Measurements from ENCODE around the gene ARMC3.

The ARMC3 gene

GRCh38 chr10:23024002-23024401, 96.1 kb downstream of the ARMC3 start:
- H3K27ac Mint-ChIP-seq, result no peak overlapping the region
- no peak overlapping the region for H3K4me3 Mint-ChIP-seq
- H3K36me3 Mint-ChIP-seq, result peaks cover 4% of the 10 kb centered on the region
- H3K9me3 Mint-ChIP-seq, result peaks cover 16% of the 10 kb centered on the region
- ATAC-seq (ENCODE audit: low read depth) (no peak), DNase-seq (ENCODE audit: low spot score in 2 of 2) (no peak)
- peaks cover under 1% of the 10 kb centered on the region for H3K4me1 Mint-ChIP-seq
- H3K27me3 Mint-ChIP-seq, result peaks cover 12% of the 10 kb centered on the region

GRCh38 chr10:23031318-23031717, 103.5 kb downstream of the ARMC3 start:
- Mint-ChIP-seq H3K27ac (no peak overlapping the region), H3K27me3 (peaks cover 20% of the 10 kb centered on the region), H3K4me1 (no peaks in the 10 kb centered on the region), H3K4me3 (no peak overlapping the region), H3K36me3 (no peaks in the 10 kb centered on the region), H3K9me3 (peaks cover 3% of the 10 kb centered on the region)
- DNase-seq (ENCODE audit: low spot score in 2 of 2), result no peak
- no peak for ATAC-seq (ENCODE audit: low read depth)

GRCh38 chr10:23034790-23035189, 106.9 kb downstream of the ARMC3 start:
- H3K27ac Mint-ChIP-seq, result no peak overlapping the region
- ATAC-seq (ENCODE audit: low read depth), result no peak
- H3K4me1 Mint-ChIP-seq, result no peaks in the 10 kb centered on the region
- DNase-seq (ENCODE audit: low spot score in 2 of 2), result no peak
- H3K9me3 Mint-ChIP-seq, result peaks cover 2% of the 10 kb centered on the region
- no peak overlapping the region for H3K4me3 Mint-ChIP-seq
- H3K27me3 Mint-ChIP-seq, result peaks cover 21% of the 10 kb centered on the region
- H3K36me3 Mint-ChIP-seq, result no peaks in the 10 kb centered on the region

DNA sequence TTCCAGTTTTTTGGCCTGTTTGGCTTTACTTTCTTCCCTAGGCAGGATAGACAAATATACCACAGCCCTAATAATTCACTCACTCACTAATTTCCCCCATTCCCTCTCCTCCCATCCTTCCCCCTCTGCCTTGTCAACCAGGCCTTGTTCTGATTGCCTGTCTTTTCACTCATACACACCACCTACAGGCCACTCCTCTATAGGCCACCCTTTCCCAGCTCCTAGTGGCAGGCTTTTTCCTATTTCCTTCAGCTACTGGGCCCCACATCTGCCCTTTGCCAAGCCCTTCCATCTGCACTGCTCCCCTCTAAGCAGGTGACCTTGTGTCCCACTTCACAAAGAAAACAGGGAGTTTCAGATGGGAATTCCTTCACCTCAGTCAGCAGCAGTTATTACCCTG, 107.7 kb downstream of the ARMC3 start:
- Mint-ChIP-seq H3K4me1 (no peaks in the 10 kb centered on the region), H3K4me3 (no peak overlapping the region), H3K9me3 (no peaks in the 10 kb centered on the region), H3K27ac (no peak overlapping the region), H3K36me3 (no peaks in the 10 kb centered on the region), H3K27me3 (peaks cover 21% of the 10 kb centered on the region)
- ATAC-seq (ENCODE audit: low read depth) (no peak), DNase-seq (ENCODE audit: low spot score in 2 of 2) (no peak)

DNA sequence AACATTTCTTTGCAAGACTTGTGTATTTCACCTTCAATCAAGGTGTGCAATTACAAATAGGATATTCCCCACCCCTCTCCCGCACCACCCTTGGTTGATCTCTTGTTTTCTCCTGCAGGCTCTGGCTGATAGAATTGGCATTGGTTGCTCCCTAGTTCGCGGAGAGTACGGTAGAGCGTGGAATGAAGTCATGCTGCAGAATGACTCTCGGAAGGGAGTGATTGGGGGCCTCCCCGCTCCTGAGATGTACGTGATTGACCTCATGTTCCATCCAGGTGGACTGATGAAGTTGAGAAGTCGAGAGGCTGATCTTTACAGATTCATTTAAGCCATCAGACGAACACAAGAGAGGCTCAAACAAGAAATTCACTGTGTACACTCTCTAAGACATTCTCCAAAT, 109.3 kb downstream of the ARMC3 start:
- ATAC-seq (ENCODE audit: low read depth), result no peak
- H3K27ac Mint-ChIP-seq, result no peak overlapping the region
- no peaks in the 10 kb centered on the region for H3K36me3 Mint-ChIP-seq
- H3K4me3 Mint-ChIP-seq, result no peak overlapping the region
- H3K4me1 Mint-ChIP-seq, result no peaks in the 10 kb centered on the region
- DNase-seq (ENCODE audit: low spot score in 2 of 2), result no peak
- no peaks in the 10 kb centered on the region for H3K9me3 Mint-ChIP-seq
- peaks cover 21% of the 10 kb centered on the region for H3K27me3 Mint-ChIP-seq

GRCh38 chr10:23037561-23037960, 109.7 kb downstream of the ARMC3 start:
- H3K9me3 Mint-ChIP-seq, result no peaks in the 10 kb centered on the region
- H3K4me3 Mint-ChIP-seq, result no peak overlapping the region
- ATAC-seq (ENCODE audit: low read depth) (no peak), DNase-seq (ENCODE audit: low spot score in 2 of 2) (no peak)
- no peak overlapping the region for H3K27ac Mint-ChIP-seq
- no peaks in the 10 kb centered on the region for H3K4me1 Mint-ChIP-seq
- no peaks in the 10 kb centered on the region for H3K36me3 Mint-ChIP-seq
- H3K27me3 Mint-ChIP-seq, result peaks cover 25% of the 10 kb centered on the region

- Mint-ChIP-seq H3K4me3 (no peak overlapping the region), H3K4me1 (no peaks in the 10 kb centered on the region), H3K36me3 (no peaks in the 10 kb centered on the region), H3K27ac (no peak overlapping the region), H3K27me3 (peaks cover 26% of the 10 kb centered on the region), H3K9me3 (no peaks in the 10 kb centered on the region)
- DNase-seq (ENCODE audit: low spot score in 2 of 2), result no peak
- ATAC-seq (ENCODE audit: low read depth), result no peak
Measured at GRCh38 chr10:23038172-23038571, 110.3 kb downstream of the ARMC3 start.

GRCh38 chr10:23040002-23040401, 112.1 kb downstream of the ARMC3 start:
- no peak overlapping the region for H3K27ac Mint-ChIP-seq
- no peak for DNase-seq (ENCODE audit: low spot score in 2 of 2)

DNA sequence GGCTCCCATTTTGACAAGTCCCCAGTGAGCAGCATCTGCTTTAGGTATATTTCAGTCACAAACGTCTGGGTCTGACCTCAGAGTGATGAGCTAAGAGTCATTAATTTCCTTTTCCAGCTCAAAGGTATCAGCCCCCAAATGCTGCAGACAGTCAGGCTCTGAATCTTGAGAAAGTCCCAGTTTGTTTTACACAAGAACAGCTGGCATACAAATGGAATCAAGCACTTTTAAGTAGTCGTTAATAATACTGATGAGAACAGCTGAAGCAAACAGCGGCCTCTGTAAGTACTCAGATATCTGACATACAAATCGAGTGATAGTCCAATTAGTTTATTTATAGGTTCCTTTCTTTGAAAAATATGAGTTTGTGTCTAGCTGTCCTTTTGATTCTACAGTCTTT, 118.2 kb downstream of the ARMC3 start:
- Mint-ChIP-seq H3K27me3 (peaks cover 16% of the 10 kb centered on the region), H3K4me1 (no peaks in the 10 kb centered on the region), H3K4me3 (no peak overlapping the region), H3K36me3 (no peaks in the 10 kb centered on the region), H3K9me3 (no peaks in the 10 kb centered on the region), H3K27ac (no peak overlapping the region)
- DNase-seq (ENCODE audit: low spot score in 2 of 2) (no peak), ATAC-seq (ENCODE audit: low read depth) (no peak)

More at GRCh38 chr10:23040002-23040401, 112.1 kb downstream of the ARMC3 start:
- no peaks in the 10 kb centered on the region for H3K36me3 Mint-ChIP-seq
- no peaks in the 10 kb centered on the region for H3K4me1 Mint-ChIP-seq
- H3K4me3 Mint-ChIP-seq, result no peak overlapping the region
- no peak for ATAC-seq (ENCODE audit: low read depth)
- H3K9me3 Mint-ChIP-seq, result no peaks in the 10 kb centered on the region
- H3K27me3 Mint-ChIP-seq, result peaks cover 20% of the 10 kb centered on the region

- ATAC-seq (ENCODE audit: low read depth) (no peak), DNase-seq (ENCODE audit: low spot score in 2 of 2) (no peak)
- no peaks in the 10 kb centered on the region for H3K36me3 Mint-ChIP-seq
- no peak overlapping the region for H3K27ac Mint-ChIP-seq
- no peak overlapping the region for H3K4me3 Mint-ChIP-seq
- no peaks in the 10 kb centered on the region for H3K9me3 Mint-ChIP-seq
- peaks cover 17% of the 10 kb centered on the region for H3K27me3 Mint-ChIP-seq
- H3K4me1 Mint-ChIP-seq, result no peaks in the 10 kb centered on the region
Measured at GRCh38 chr10:23047201-23048050, 119.6 kb downstream of the ARMC3 start.

- Mint-ChIP-seq H3K9me3 (no peaks in the 10 kb centered on the region), H3K4me3 (no peak overlapping the region), H3K27me3 (peaks cover 15% of the 10 kb centered on the region), H3K4me1 (no peaks in the 10 kb centered on the region), H3K36me3 (no peaks in the 10 kb centered on the region), H3K27ac (no peak overlapping the region)
- no peak for DNase-seq (ENCODE audit: low spot score in 2 of 2)
- no peak for ATAC-seq (ENCODE audit: low read depth)
Measured at GRCh38 chr10:23048191-23048590, 120.3 kb downstream of the ARMC3 start.

GRCh38 chr10:23051278-23051677, 123.4 kb downstream of the ARMC3 start:
- H3K36me3 Mint-ChIP-seq, result no peaks in the 10 kb centered on the region
- no peak for ATAC-seq (ENCODE audit: low read depth)
- DNase-seq (ENCODE audit: low spot score in 2 of 2), result no peak
- peaks cover 18% of the 10 kb centered on the region for H3K27me3 Mint-ChIP-seq
- no peak overlapping the region for H3K4me3 Mint-ChIP-seq
- no peak overlapping the region for H3K27ac Mint-ChIP-seq
- H3K4me1 Mint-ChIP-seq, result no peaks in the 10 kb centered on the region
- no peaks in the 10 kb centered on the region for H3K9me3 Mint-ChIP-seq

- no peak for DNase-seq (ENCODE audit: low spot score in 2 of 2)
- ATAC-seq (ENCODE audit: low read depth), result no peak
- no peaks in the 10 kb centered on the region for H3K36me3 Mint-ChIP-seq
- no peak overlapping the region for H3K27ac Mint-ChIP-seq
- no peak overlapping the region for H3K4me3 Mint-ChIP-seq
- no peaks in the 10 kb centered on the region for H3K9me3 Mint-ChIP-seq
- H3K4me1 Mint-ChIP-seq, result no peaks in the 10 kb centered on the region
- peaks cover 18% of the 10 kb centered on the region for H3K27me3 Mint-ChIP-seq
Measured at GRCh38 chr10:23051855-23052331, 124.0 kb downstream of the ARMC3 start.

GRCh38 chr10:23053036-23053435, 125.2 kb downstream of the ARMC3 start:
- ATAC-seq (ENCODE audit: low read depth) (no peak), DNase-seq (ENCODE audit: low spot score in 2 of 2) (no peak)
- H3K9me3 Mint-ChIP-seq, result no peaks in the 10 kb centered on the region
- no peak overlapping the region for H3K4me3 Mint-ChIP-seq
- peaks cover 12% of the 10 kb centered on the region for H3K27me3 Mint-ChIP-seq
- no peaks in the 10 kb centered on the region for H3K36me3 Mint-ChIP-seq
- no peaks in the 10 kb centered on the region for H3K4me1 Mint-ChIP-seq
- no peak overlapping the region for H3K27ac Mint-ChIP-seq
